ENCODE results near the gene SLC41A2.

The SLC41A2 gene

GRCh38 chr12:104973250-104973649, 15.2 kb upstream of the SLC41A2 start:
- Histone ChIP-seq H3K4me1 (ENCODE audit: control insufficient read depth, insufficient read depth, low read length) (no peaks in the 10 kb centered on the region), H3K9me3 (ENCODE audit: control insufficient read depth, insufficient read depth, low read depth, low read length) (no peaks in the 10 kb centered on the region), H3K27ac (ENCODE audit: extremely low read depth, low read depth, low read length) (no peak overlapping the region), H3K36me3 (ENCODE audit: control insufficient read depth in 2 of 2, insufficient read depth in 1 of 2, low read length in 2 of 2) (no peaks in the 10 kb centered on the region), H3K4me3 (ENCODE audit: low read depth, low read length) (no peak overlapping the region)
- CTCF ChIA-PET: no interaction called here
- POLR2A ChIA-PET: interaction anchor here (1.3 kb wide), 1 partner anchor 15 kb away, joined by 3 read pairs; the partner anchor contains the start of gene SLC41A2
- TF ChIP-seq MZF1 (tag by site-specific recombination; IDR thresholded peaks at IDR 0.05; ENCODE audit: borderline replicate concordance) (no peak), ZNF174 (tag by site-specific recombination; IDR thresholded peaks at IDR 0.05) (no peak), ZNF239 (tag by site-specific recombination; IDR thresholded peaks at IDR 0.05) (no peak), MEIS1 (CRISPR knock-in tag; IDR thresholded peaks at IDR 0.05; ENCODE audit: borderline replicate concordance) (no peak), ELK4 (IDR thresholded peaks at IDR 0.05; ENCODE audit: borderline replicate concordance, low read depth, low read length) (no peak), ZNF148 (tag by site-specific recombination; IDR thresholded peaks at IDR 0.05; ENCODE audit: borderline replicate concordance) (no peak), ZNF843 (tag by site-specific recombination; IDR thresholded peaks at IDR 0.05) (no peak), GLI2 (tag by site-specific recombination; IDR thresholded peaks at IDR 0.05; ENCODE audit: borderline replicate concordance, low read depth) (no peak), AEBP2 (tag by site-specific recombination; IDR thresholded peaks at IDR 0.05; ENCODE audit: borderline replicate concordance) (no peak), ZNF362 (tag by site-specific recombination; IDR thresholded peaks at IDR 0.05) (no peak), ZNF529 (tag by site-specific recombination; IDR thresholded peaks at IDR 0.05; ENCODE audit: insufficient replicate concordance) (no peak), PATZ1 (tag by site-specific recombination; IDR thresholded peaks at IDR 0.05) (no peak), ZNF112 (tag by site-specific recombination; IDR thresholded peaks at IDR 0.05) (no peak), ZNF488 (tag by site-specific recombination; IDR thresholded peaks at IDR 0.05) (no peak), INSM2 (tag by site-specific recombination; IDR thresholded peaks at IDR 0.05) (no peak), ZNF501 (tag by site-specific recombination; IDR thresholded peaks at IDR 0.05) (no peak), ZNF211 (tag by site-specific recombination; IDR thresholded peaks at IDR 0.05; ENCODE audit: low read depth) (no peak), ZNF24 (tag by site-specific recombination; IDR thresholded peaks at IDR 0.05) (no peak), KLF16 (tag by site-specific recombination; IDR thresholded peaks at IDR 0.05) (no peak)

Data from HEK293 (cell line).